Right kidney (tissue), 9 donors: ENCODE data around the gene GJA3.

Experiments
- DNase-seq: peaks from one replicate; pipeline ENCODE4 v3.0.0-alpha.2; 2016
- long read RNA-seq, 8 donors: transcript quantifications; one replicate each; lab custom pipeline, GENCODE V29; 2026

GJA3 gene
- long read RNA-seq, donor 1, full-length matches to known transcripts, result 3 of 3 reads
- long read RNA-seq, donor 1, partial matches to known transcripts, result 0 of 3 reads
- long read RNA-seq, donor 1, other reads (novel, unspliced or antisense), result 0 of 3 reads
- long read RNA-seq, donor 2, full-length matches to known transcripts, result 1 of 1 reads
- long read RNA-seq, donor 2, partial matches to known transcripts, result 0 of 1 reads
- long read RNA-seq, donor 2, other reads (novel, unspliced or antisense), result 0 of 1 reads
- long read RNA-seq, donor 3, full-length matches to known transcripts, result 1 of 1 reads
- long read RNA-seq, donor 3, partial matches to known transcripts, result 0 of 1 reads
- long read RNA-seq, donor 3, other reads (novel, unspliced or antisense), result 0 of 1 reads
- long read RNA-seq, donor 4, full-length matches to known transcripts, result 4 of 4 reads
- long read RNA-seq, donor 4, partial matches to known transcripts, result 0 of 4 reads
- long read RNA-seq, donor 4, other reads (novel, unspliced or antisense), result 0 of 4 reads
- long read RNA-seq, donor 5, full-length matches to known transcripts, result 5 of 5 reads
- long read RNA-seq, donor 5, partial matches to known transcripts, result 0 of 5 reads
- long read RNA-seq, donor 5, other reads (novel, unspliced or antisense), result 0 of 5 reads
- long read RNA-seq, donor 6, full-length matches to known transcripts, result 4 of 4 reads
- long read RNA-seq, donor 6, partial matches to known transcripts, result 0 of 4 reads
- long read RNA-seq, donor 6, other reads (novel, unspliced or antisense), result 0 of 4 reads
- long read RNA-seq, donor 7, full-length matches to known transcripts, result 5 of 5 reads
- long read RNA-seq, donor 7, partial matches to known transcripts, result 0 of 5 reads
- long read RNA-seq, donor 7, other reads (novel, unspliced or antisense), result 0 of 5 reads
- long read RNA-seq, donor 8, full-length matches to known transcripts, result 1 of 1 reads
- long read RNA-seq, donor 8, partial matches to known transcripts, result 0 of 1 reads
- long read RNA-seq, donor 8, other reads (novel, unspliced or antisense), result 0 of 1 reads

GRCh38 chr13:20160306-20161274, at the start of gene GJA3:
GJA3 (minus strand) TSS chr13:20161052; CDS start chr13:20143288, 17,764 bp downstream.
- DNase-seq, result peak; percentile 73

GRCh38 chr13:20209948-20210347, 49.1 kb upstream of the GJA3 start:
- no peak for DNase-seq

- DNase-seq, result no peak
Measured at GRCh38 chr13:20206698-20207235, 45.9 kb upstream of the GJA3 start.

- DNase-seq, result no peak
Measured at GRCh38 chr13:20206065-20206697, 45.3 kb upstream of the GJA3 start.

- DNase-seq, result no peak
Measured at GRCh38 chr13:20198781-20199180, 37.9 kb upstream of the GJA3 start.

GRCh38 chr13:20197361-20197834, 36.5 kb upstream of the GJA3 start:
- DNase-seq, result peak; percentile 64

- no peak for DNase-seq
Measured at GRCh38 chr13:20195801-20196200, 34.9 kb upstream of the GJA3 start.

- peak; percentile 48 for DNase-seq
Measured at GRCh38 chr13:20193907-20194631, 33.2 kb upstream of the GJA3 start.

GRCh38 chr13:20193162-20193906, 32.5 kb upstream of the GJA3 start:
- DNase-seq, result peak; percentile 65

GRCh38 chr13:20192836-20193161, 31.9 kb upstream of the GJA3 start, which contains the start of gene GJB2:
GJB2 (minus strand) TSS chr13:20192938; CDS start chr13:20189581, 3,357 bp downstream.
- DNase-seq, result no peak

- DNase-seq, result peak; percentile 63
Measured at GRCh38 chr13:20192158-20192835, 31.4 kb upstream of the GJA3 start.

- no peak for DNase-seq
Measured at GRCh38 chr13:20191311-20192157, 30.7 kb upstream of the GJA3 start.

GRCh38 chr13:20190481-20191310, 29.8 kb upstream of the GJA3 start:
- no peak for DNase-seq

- DNase-seq, result no peak
Measured at GRCh38 chr13:20190076-20190475, 29.2 kb upstream of the GJA3 start.

- DNase-seq, result no peak
Measured at GRCh38 chr13:20188667-20189553, 28.1 kb upstream of the GJA3 start.

GRCh38 chr13:20186771-20187170, 25.9 kb upstream of the GJA3 start:
- DNase-seq, result no peak
